GM19455 (cell line): ENCODE measurements around the gene PIWIL4.
"Not testable (repeated sequence)": the region's sequence is repeated elsewhere in the genome, so short reads cannot be mapped to it uniquely, and the experiment has no call there.

Experiments used
- ATAC-seq: cut with Tn5 transposase; IDR thresholded peaks from one replicate; pipeline ENCODE4 v1.9.1; 2021; ENCODE audit not compliant: unreplicated experiment

PIWIL4 gene

DNA sequence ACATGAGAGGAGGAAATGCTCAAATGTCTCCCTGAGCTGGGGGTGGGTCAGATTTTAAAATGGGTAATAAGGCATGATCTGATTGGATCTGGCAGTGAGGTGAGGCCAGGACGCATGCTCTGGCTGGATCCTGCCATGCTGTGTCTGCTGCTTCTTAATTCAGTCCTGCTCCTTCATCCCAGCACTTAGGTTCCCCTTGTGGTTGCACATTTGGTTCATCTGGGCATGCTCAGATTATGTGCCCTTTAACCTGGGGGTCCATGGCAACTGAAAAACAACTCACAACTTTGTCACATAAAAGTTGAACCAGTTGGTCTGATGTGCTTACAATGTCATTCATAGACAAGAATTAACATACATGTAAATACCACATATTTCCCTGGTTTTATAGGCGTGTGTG lies 67.9 kb downstream of the PIWIL4 start:
- no peak for ATAC-seq

DNA sequence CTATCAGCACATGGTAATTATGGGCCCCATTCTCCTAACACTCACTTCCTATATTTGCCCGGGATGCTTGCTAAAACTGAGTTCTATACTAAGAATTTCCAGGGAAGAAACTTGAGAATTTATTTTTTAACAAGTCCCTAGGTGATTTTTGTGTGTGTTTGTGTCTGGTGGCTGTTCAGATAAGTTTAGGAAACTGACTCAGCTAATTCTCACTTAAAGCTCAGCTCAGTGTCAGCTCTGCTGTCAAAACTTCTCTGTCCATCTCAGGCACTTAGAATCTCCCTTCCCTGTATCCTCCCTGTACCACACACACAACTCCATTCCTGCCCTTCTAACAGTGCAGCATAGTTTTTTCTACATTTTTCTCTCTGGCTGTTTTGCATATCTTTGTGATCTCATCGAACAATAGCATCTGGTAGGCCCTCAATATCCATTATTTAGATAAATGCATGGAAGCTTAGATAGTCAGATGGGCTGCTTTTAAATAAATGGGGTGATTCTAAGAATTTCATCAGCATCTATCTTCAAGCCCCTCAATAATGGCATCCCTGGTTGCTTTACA lies 69.3 kb downstream of the PIWIL4 start:
- no peak for ATAC-seq

DNA sequence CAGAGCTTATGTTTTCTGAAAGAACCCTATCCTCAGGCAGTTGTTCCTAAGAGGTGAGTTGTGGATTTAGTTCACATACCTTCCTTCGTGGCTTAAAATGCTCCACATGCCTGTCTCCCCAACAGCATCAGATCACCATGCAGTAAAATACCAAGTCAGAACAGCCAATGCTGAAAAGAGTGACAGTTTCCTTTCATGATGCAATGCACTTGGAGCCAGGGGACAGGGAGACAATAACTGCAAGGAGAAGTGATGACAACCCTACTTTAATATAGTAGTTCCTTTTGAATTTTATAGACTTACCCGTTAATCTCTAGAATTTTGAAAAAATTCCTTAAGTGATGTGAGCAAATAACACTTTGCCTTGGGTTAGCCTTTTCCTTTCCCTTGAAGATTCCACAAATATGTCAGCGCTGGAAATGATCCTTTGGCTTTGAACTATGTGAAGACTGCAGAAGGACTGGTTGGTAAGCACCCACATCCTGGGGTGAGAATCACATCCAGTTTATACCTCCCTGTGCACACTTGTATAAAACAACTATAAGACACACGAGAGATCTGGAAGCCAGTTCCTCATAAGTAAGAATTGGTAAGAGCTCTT lies 71.2 kb downstream of the PIWIL4 start:
- ATAC-seq, result no peak

DNA sequence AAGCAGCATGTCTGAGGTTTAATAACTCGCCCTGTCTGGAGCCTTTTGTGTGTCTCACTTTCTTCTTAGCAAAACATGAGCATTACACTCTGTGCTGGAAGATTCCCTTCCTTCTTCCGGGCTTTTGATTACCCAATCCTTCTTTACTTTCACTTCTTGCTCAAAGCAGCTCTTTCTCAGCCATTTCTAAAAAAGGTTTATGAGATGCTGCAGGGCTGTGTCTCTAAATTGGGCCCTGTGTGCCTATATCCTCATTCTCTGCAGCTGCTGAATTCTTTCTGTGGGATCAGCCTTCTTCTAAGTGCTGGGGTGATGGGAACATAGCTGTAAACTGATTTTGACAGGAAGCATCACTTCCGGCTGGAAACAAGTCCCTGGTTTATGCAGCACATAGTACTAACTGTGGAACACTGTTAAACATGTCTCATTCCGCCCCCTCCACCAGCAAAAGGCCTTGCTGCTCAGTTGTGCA lies 71.8 kb downstream of the PIWIL4 start:
- no peak for ATAC-seq

DNA sequence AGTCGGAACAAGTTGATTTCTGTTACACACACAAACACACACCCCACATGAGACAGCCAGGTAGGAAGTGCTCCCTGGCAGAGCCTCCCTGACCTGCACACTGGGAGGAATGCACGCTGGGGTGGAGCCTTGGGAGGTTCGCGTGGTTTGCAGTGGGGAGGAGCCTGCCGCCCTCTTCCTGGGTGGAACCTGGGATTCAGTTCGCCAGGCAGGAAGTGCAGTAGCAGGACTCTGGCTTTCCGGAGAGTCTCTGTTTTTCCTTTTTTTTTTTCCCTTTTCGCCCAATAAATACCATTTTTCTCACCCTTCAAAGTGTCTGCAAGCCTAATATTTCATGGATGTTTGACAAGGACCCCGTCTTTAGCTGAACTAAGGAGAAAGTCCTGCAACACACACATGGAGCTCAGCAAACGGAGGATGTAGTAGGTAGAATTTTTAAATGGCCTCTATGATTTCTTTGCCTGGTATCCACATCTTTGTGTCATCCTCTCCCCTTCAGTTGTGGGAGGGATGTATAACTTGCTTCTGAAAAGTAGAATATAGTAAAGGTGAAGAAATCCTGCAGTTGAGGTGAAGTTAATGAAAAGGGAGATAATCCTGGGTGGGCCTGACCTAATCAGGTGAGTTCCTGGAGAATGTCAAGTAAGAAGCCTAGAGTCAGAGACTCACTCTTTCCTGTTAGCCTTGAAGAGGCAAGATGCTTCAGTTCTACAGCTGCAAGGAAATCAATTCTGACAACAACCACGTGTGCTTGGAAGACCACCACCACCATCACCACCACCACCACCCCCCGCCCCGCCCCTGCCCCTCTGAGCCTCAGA lies 72.9 kb downstream of the PIWIL4 start:
- ATAC-seq, result no peak

DNA sequence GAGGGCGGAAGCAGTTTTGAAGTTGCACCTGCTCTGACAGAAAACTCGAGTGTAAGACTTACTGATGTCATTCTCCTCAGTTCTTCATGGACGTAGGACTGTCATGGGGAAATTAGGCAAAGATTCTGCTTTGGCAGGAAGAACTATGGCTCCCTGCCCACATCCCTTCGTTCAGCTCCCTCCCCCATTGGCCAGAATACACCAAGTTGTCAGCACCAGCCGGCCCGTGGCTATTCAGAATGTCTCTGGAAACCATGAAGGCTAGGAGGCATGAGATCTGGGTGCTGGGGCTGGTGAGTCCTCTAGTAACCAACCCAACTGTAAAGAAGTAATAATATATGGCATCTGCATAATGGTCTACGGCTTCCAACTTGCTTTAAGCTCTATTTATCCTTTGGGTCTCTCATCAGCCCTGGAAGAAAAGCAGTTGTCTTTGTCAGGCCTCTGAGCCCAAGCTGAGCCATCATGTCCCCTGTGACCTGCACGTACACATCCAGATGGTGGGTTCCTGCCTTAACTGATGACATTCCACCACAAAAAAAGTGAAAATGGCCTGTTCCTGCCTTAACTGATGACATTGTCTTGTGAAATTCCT lies 74.1 kb downstream of the PIWIL4 start:
- no peak for ATAC-seq

DNA sequence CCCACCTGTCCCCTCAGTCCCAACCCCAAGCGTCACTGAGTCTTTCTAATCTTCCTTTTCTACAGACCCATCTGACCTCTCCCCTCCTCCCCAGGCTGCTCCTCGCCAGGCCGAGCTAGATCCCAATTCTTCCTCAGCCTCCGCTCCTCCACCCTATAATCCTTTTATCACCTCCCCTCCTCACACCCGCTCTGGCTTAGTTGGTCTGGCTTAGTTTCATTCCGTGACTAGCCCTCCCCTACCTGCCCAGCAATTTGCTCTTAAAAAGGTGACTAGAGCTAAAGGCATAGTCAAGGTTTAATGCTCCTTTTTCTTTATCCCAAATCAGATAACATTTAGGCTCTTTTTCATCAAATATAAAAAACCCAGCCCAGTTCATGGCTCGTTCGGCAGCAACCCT lies 76.0 kb downstream of the PIWIL4 start:
- not testable (repeated sequence) for ATAC-seq

DNA sequence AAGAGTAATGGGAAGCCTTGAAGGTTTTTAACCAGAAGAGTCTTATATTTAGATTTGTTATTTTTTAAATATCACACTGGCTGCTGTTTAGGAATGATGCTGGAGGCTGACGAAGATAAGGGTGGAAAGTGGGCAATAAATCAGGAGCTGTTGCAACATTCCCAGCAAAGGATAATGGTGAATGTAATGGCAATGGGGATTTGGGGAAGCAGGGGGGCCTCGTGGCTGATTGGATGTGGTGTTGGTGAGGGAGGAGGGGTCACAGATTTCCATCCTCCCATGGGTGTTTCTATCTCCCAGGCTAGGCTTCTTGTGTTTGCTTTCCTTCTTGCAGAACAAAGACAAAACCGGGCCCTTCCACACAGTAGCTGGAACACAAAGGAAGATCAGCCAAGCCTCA lies 80.8 kb downstream of the PIWIL4 start:
- no peak for ATAC-seq

DNA sequence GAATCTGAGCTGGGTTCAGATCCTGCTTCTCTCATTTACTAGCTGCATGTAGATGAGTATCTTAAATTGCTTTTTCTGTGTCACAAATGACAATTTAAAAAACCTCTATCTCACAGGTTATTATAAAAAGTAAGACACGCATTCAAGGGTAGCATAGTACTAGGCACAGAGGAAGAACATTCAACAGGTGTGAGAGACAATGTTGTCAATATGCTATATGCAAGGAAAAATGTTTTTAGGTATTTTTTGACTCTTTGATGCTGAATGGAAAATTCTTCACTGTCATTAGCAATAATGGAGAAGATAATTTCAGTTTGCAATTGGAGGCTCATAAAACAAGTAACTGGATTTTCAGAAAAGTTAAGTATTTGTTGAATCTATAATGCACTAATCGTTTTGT lies 81.6 kb downstream of the PIWIL4 start:
- ATAC-seq, result no peak

DNA sequence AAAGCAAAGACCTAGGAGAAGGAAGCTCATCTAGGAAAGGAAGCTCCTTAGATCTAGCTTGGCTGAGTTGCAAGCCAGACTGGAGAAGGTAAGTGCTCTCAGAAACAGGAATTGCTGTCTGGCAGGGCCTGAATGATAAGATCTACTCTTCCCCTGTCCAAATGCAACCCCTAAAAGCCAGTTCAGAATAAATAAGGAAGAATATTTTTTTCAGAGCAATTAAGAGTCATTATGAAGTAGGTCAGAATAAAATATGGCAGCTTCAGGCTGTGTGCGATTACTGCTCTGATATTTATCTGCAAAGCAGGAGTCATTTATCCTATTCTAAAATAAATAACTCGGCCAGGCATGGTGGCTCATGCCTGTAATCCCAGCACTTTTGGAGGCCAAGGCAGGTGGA lies 82.1 kb downstream of the PIWIL4 start:
- no peak for ATAC-seq

DNA sequence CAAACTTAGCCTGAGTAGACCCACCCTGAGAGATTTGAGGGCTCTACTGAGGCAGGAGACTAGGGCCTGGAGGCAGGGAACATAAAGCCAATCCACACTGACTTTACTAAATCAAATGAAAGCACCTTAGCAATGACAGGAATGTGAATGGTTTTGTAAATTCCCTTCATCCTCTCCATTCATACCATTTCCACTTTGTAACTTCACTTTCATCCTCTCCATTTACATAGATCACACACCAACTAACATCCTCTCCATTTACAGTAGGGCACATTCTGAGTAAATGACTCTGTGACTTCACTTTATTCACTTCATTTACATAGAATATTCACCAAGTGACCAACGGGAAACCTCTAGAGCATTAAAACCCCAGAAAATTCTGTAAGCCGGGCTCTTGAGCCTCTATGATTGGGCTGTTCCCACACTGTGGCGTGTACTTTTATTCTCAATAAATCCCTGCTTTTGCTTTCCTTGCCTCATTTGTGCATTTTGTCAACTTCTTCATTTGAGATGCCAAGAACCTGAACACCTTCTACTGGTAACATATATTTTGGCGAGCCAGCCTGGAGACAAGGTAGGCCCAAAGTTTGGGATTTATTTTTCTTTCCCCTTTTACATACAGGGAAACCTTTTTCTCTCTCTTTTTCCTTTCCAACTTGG lies 82.9 kb downstream of the PIWIL4 start:
- no peak for ATAC-seq

DNA sequence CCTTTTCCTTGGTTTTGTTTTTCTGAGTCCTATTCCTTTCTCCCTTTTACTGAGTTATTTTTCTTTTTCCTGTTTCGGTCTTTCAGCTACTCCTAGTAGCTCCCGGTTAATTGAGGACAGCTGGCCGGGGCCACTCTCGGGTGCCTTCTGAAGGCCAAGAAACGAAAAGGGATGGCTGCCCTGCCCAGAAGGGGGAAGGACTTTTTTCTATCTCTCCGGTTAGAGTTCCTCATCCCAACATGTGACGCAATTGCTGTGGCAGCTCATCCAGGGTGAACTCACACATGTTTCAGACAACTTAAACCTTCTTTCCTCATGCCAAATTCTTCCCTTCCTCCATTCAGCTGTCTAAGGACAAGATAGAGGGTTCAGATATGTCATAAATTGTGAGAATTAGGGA lies 83.6 kb downstream of the PIWIL4 start:
- no peak for ATAC-seq

DNA sequence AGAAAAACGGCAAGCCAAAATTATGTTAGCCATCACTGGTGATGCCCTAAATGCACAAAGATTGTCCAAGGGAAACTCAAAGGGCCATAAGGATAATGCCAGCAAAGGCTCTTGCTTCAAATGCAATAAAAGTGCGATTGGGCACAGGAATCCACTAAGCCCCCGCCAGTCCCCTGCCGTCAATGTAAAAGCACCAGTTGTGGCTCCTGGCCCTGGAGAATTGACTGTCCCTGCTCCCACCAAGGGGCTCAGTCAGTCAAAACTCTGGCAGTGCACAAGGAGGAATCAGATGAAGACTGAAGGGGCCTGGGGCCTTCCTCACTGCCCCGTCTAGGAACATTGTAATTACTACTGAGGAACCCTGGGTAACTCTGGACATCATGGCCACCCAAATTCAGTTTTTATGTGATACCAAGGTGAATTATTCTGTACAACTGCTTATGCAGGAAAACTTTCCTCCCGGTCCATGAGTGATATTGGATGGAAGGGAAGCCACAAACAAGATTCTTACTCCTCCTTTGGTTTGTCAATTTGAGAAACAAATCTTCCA lies 85.6 kb downstream of the PIWIL4 start:
- no peak for ATAC-seq

DNA sequence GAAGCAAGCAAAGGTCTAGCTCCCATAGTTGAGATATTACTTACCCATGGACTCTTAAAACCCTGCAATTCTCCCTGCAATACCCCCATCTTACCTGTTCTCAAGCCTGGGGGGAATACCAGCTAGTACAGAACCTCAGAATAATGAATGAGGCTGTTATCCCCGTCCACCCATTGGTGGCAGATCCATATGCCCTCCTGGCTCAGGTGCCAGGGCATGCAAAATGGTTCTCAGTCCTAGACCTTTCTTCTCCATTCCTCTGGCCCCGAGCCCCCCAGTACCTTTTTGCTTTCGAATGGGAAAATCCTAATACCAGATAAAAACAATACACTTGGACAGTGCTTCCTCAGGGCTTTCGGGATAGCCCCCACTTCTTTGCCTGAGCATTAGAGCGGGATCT lies 86.4 kb downstream of the PIWIL4 start:
- no peak for ATAC-seq

DNA sequence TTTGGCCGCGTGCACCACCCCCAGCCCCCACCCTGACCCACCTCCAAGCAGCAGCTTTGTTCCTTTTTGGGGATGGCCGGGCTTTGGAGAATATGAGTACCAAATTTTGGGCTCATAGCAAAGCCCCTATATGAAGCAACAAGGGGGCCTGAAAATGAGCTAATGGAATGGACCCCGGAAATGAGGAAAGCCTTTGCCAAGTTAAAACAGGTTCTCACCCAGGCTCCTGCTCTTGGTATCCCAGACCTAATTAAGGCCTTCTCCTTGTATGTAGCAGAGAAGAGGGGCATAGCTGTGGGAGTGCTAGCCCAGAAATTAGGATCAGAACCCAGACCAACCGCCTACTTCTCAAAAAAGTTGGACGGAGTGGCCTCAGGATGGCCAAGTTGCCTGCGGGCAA lies 87.0 kb downstream of the PIWIL4 start:
- ATAC-seq, result no peak

DNA sequence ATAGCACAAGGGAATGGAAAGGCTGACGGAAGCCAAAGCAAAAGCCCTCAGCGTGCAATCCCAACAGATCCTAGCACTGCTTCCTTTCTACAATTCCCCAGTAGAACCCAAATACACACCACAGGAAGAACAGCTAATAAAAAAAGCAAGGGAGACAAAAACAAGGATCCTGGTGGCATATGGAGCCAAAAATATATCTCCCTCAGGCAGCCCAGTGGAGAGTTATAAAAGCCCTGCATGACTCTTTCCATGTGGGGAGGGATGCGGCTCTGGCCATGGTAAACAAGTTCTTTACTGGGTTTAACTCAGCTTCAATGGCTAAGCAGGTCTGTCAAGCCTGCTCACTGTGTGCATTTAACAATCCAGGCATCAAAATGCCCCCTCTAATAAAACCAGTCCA lies 88.1 kb downstream of the PIWIL4 start:
- ATAC-seq, result no peak

DNA sequence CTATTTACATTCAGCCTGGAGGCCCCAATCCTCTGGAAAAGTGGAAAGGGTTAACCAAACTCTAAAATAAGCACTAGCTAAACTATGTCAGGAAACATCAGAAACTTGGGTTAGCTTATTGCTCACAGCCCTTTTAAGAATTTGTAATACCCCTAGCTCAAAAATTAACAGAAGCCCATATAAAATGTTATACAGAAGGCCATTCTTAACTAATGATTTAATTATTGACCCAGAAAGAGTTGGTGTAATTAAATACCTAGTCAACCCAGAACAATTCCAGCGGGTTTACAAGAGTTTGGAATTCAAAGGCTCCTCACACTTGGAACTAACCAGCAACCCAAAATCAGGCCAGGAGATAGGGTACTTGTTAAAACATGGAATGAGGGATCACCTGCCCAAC lies 88.8 kb downstream of the PIWIL4 start:
- ATAC-seq, result no peak

DNA sequence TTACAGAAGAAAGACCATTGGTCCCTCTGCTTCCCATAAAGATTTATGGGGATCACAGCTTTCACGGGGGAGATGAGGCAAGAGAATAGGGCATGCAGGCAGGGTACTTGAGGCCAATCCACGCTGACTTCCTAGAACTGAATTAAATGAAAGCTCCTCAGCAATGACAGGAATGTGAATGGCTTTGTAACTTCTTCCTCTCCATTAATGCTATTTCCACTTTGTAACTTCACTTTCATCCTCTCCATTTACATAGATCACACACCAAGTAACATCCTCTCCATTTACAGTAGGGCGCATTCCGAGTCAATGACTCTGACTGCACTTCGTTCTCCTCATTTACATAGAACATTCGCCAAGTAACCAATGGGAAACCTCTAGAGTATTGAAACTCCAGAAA lies 89.8 kb downstream of the PIWIL4 start:
- no peak for ATAC-seq

DNA sequence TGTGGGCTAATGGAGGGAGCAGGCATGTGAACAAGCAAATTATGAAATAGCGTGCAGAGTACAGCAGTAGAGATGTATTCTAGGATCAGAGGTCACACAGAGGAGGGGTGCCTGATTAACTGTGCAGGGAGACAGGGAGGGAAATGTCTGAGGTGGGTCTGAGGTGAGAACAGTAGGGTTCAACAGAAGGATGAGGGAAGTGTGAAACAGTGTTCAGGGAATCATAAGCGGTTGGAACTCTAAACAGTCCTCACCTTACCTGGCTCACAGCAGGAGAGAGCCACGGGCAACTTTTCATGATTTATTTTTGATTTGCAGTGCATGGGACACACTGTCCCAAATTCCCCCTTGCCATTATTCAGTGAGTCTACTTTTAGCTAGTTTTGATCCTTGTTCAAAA lies 90.5 kb downstream of the PIWIL4 start:
- ATAC-seq, result no peak

DNA sequence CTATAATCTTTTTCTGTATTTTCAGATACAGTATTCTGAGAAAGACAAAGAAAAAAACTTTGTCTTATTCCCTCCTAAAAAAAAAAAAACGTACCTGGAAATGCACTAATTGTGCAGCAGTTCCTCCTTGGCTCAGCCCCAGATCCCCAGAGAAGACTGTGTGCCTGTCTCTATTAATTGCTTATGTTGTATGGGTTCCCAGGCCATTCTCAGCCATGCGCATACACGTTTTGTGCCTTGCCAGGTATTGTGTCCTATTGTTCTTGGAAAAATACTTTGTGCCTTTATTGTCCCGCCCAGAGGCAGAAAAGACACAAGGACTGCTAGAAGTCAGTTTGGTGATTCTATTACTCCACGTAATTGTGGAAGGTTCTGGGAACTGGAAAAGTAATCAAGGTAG lies 91.2 kb downstream of the PIWIL4 start:
- no peak for ATAC-seq

DNA sequence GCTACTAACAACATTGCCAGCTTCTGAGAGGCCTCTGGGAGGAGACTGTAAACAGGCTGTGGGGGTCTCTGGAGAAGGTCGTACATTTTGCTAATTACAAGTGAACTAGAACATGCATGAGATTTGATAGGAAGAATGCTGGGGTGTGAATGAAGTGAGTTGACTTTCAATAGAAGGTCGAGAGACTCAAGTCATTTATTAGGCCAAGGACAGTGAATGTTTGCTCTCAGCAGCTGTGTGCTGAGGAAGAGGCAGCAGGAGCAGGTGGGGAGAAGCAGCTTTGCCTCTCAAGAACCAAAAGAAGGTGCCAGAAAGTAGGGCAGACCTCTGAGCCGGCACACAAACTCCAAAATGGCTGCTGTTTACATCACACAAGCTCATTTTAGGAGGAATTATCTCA lies 91.7 kb downstream of the PIWIL4 start:
- ATAC-seq, result no peak
